Fibroblast of lung (primary cell): ENCODE results near the gene STX8.

Source experiments
- EZH2 ChIP-seq: IDR thresholded peaks from 2 replicates; pipeline ENCODE4 v1.5.1; 2012; ENCODE audit warnings: low read length, control low read depth, mild to moderate bottlenecking; ENCODE audit errors: missing control alignments
- TF ChIP-seq, protein P1 (sequence below), 2 donors: IDR thresholded peaks in 1 of 2; conservative IDR thresholded peaks in 1 of 2; 1 replicate in 1 of 2; 2 replicates in 1 of 2; pipeline ENCODE4 v1.5.1; 2011 to 2012; ENCODE audit warnings: low read length in 2 of 2, control low read depth in 1 of 2, inconsistent platforms in 1 of 2, low read depth in 1 of 2, mild to moderate bottlenecking in 1 of 2

- TF ChIP-seq, protein P1, sequence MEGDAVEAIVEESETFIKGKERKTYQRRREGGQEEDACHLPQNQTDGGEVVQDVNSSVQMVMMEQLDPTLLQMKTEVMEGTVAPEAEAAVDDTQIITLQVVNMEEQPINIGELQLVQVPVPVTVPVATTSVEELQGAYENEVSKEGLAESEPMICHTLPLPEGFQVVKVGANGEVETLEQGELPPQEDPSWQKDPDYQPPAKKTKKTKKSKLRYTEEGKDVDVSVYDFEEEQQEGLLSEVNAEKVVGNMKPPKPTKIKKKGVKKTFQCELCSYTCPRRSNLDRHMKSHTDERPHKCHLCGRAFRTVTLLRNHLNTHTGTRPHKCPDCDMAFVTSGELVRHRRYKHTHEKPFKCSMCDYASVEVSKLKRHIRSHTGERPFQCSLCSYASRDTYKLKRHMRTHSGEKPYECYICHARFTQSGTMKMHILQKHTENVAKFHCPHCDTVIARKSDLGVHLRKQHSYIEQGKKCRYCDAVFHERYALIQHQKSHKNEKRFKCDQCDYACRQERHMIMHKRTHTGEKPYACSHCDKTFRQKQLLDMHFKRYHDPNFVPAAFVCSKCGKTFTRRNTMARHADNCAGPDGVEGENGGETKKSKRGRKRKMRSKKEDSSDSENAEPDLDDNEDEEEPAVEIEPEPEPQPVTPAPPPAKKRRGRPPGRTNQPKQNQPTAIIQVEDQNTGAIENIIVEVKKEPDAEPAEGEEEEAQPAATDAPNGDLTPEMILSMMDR (conservative IDR thresholded peaks at IDR 0.05 in 1 of 2, IDR thresholded peaks at IDR 0.05 in 1 of 2; ENCODE audit: low read depth in 1 of 2, low read length in 2 of 2): no peak
- no peak for TF ChIP-seq EZH2
These were observed 39.9 kb upstream of the STX8 start for GRCh38 chr17:9615486-9615885.
